ENCODE results near the gene BSPH1. TPM values are rescaled to one million over a fixed set of nuclear protein-coding genes. Genes with fewer than 3 reads are reported as not detected.
"Not testable (repeated sequence)": the region's sequence is repeated elsewhere in the genome, so short reads cannot be mapped to it uniquely, and the experiment has no call there.

Gene BSPH1
- total and polyA plus RNA-seq, 9 donors: not detected

DNA sequence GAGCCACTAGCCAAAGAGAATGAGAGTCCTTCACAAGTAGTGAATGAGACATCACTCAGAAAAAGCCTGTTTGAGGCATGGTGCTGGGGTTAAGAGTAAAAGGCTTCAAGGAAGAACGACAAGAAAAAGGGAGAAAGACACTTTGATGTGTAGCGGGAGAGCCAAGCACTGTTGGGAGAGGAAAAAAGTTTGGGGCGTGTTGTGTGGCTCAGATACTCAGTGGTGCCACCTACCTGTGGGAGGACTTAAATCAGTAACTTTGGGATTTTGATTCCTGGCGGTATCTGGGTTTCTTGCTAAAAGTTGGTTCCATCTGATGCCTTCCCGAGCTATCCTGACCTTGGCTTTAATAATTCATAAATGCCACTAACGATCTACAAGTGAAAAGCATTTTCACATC, 14.8 kb upstream of the BSPH1 start:
- no peak for DNase-seq
- Histone ChIP-seq H3K4me3 (ENCODE audit: low read length) (no peak overlapping the region), H3K36me3 (ENCODE audit: control insufficient read depth, insufficient read depth, low read length) (no peaks in the 10 kb centered on the region), H3K27ac (ENCODE audit: low read length) (no peak overlapping the region), H3K4me1 (ENCODE audit: control insufficient read depth, insufficient read depth, low read length) (no peaks in the 10 kb centered on the region), H3K27me3 (ENCODE audit: control insufficient read depth, insufficient read depth, low read length) (no peaks in the 10 kb centered on the region), H3K9me3 (replicated peaks; ENCODE audit: control insufficient read depth, low read depth, low read length) (no peaks in the 10 kb centered on the region)
- 65% methylated on average over 4 of the region's 6 CpGs for WGBS (ENCODE audit: insufficient coverage)

GRCh38 chr19:48004236-48004635, 12.3 kb upstream of the BSPH1 start:
- WGBS (ENCODE audit: insufficient coverage): 58% methylated on average over 6 of the region's 6 CpGs
- Histone ChIP-seq H3K36me3 (ENCODE audit: control insufficient read depth, insufficient read depth, low read length) (no peaks in the 10 kb centered on the region), H3K4me1 (ENCODE audit: control insufficient read depth, insufficient read depth, low read length) (no peaks in the 10 kb centered on the region), H3K9me3 (replicated peaks; ENCODE audit: control insufficient read depth, low read depth, low read length) (no peaks in the 10 kb centered on the region), H3K4me3 (ENCODE audit: low read length) (no peak overlapping the region), H3K27ac (ENCODE audit: low read length) (no peak overlapping the region), H3K27me3 (ENCODE audit: control insufficient read depth, insufficient read depth, low read length) (no peaks in the 10 kb centered on the region)
- no peak for DNase-seq

- H3K9me3 ChIP-seq (replicated peaks; ENCODE audit: control insufficient read depth, low read depth, low read length): no peaks in the 10 kb centered on the region
- H3K36me3 ChIP-seq (ENCODE audit: control insufficient read depth, insufficient read depth, low read length): no peaks in the 10 kb centered on the region
- no peaks in the 10 kb centered on the region for H3K27me3 ChIP-seq (ENCODE audit: control insufficient read depth, insufficient read depth, low read length)
- no peaks in the 10 kb centered on the region for H3K4me1 ChIP-seq (ENCODE audit: control insufficient read depth, insufficient read depth, low read length)
- no peak overlapping the region for H3K4me3 ChIP-seq (ENCODE audit: low read length)
- 69% methylated on average over 3 of the region's 6 CpGs for WGBS (ENCODE audit: insufficient coverage)
- DNase-seq: no peak
- no peak overlapping the region for H3K27ac ChIP-seq (ENCODE audit: low read length)
These were observed 8.9 kb upstream of the BSPH1 start for GRCh38 chr19:48000846-48001245.

DNA sequence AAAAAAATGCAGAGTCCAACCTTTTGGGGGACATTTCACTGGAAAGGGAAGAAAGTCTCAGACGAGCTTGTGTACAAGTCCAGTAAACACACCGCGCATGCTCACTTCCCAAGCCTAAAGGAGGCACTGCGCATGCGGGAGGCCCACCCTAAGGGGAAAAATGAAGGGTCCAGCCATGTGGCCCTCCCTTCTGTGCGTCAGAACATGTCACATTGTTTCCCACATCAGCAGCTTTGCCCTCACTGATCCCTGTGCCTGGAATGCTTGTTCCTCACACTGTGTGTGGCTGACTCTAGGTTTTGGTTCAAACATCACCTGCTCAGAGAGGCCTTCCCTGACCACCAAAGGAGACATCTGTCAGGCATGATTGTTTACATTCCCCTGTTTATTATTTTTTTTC, 6.8 kb upstream of the BSPH1 start:
- no peaks in the 10 kb centered on the region for H3K4me1 ChIP-seq (ENCODE audit: control insufficient read depth, insufficient read depth, low read length)
- H3K36me3 ChIP-seq (ENCODE audit: control insufficient read depth, insufficient read depth, low read length): no peaks in the 10 kb centered on the region
- H3K9me3 ChIP-seq (replicated peaks; ENCODE audit: control insufficient read depth, low read depth, low read length): no peaks in the 10 kb centered on the region
- DNase-seq: no peak
- H3K27ac ChIP-seq (ENCODE audit: low read length): no peak overlapping the region
- 85% methylated on average over 5 of the region's 6 CpGs for WGBS (ENCODE audit: insufficient coverage)
- no peaks in the 10 kb centered on the region for H3K27me3 ChIP-seq (ENCODE audit: control insufficient read depth, insufficient read depth, low read length)
- no peak overlapping the region for H3K4me3 ChIP-seq (ENCODE audit: low read length)

DNA sequence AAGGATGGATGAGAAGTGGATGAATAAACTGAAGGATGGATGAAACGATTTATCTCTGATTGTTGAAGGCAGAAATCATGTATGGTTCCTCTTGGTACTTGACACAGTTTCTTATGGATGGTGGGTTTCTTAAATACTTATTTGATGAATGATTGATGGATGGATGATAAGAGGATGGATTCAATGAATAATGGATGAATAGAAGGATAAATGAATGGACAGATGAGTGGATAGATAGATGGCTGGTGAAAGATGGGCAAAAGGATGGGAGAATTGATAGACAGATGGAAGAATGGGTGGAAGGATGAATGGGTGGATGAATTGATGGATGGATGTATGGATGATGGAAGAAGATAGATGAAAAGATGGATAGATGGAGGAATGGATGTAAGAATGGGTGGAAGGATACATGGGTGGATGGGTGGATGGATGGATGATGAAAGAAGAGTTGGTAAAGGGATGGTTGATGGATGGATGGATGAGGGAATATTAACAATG, 4.3 kb upstream of the BSPH1 start:
- WGBS (ENCODE audit: insufficient coverage): 62% methylated on average over 1 of the region's 1 CpG
- no peaks in the 10 kb centered on the region for H3K27me3 ChIP-seq (ENCODE audit: control insufficient read depth, insufficient read depth, low read length)
- no peaks in the 10 kb centered on the region for H3K9me3 ChIP-seq (replicated peaks; ENCODE audit: control insufficient read depth, low read depth, low read length)
- no peak for DNase-seq
- no peak overlapping the region for H3K4me3 ChIP-seq (ENCODE audit: low read length)
- H3K27ac ChIP-seq (ENCODE audit: low read length): no peak overlapping the region
- no peaks in the 10 kb centered on the region for H3K36me3 ChIP-seq (ENCODE audit: control insufficient read depth, insufficient read depth, low read length)
- no peaks in the 10 kb centered on the region for H3K4me1 ChIP-seq (ENCODE audit: control insufficient read depth, insufficient read depth, low read length)

- Histone ChIP-seq H3K9me3 (replicated peaks; ENCODE audit: control insufficient read depth, low read depth, low read length) (no peaks in the 10 kb centered on the region), H3K4me1 (ENCODE audit: control insufficient read depth, insufficient read depth, low read length) (no peaks in the 10 kb centered on the region), H3K4me3 (ENCODE audit: low read length) (no peak within 1 kb of the TSS), H3K27ac (ENCODE audit: low read length) (no peak within 1 kb of the TSS), H3K27me3 (ENCODE audit: control insufficient read depth, insufficient read depth, low read length) (no peaks in the 10 kb centered on the region), H3K36me3 (ENCODE audit: control insufficient read depth, insufficient read depth, low read length) (no peaks in the 10 kb centered on the region)
- WGBS (ENCODE audit: insufficient coverage): 26% methylated on average over 4 of the region's 5 CpGs
- no peak for DNase-seq
These were observed 2.3 kb upstream of the BSPH1 start, which contains the start of gene ELSPBP1 for GRCh38 chr19:47994209-47994802. Gene ELSPBP1 (plus strand): TSS chr19:47994632. CDS start chr19:48008668, 14,036 bp downstream.

- Histone ChIP-seq H3K4me3 (ENCODE audit: low read length) (no peak overlapping the region), H3K27ac (ENCODE audit: low read length) (no peak overlapping the region), H3K4me1 (ENCODE audit: control insufficient read depth, insufficient read depth, low read length) (no peaks in the 10 kb centered on the region), H3K27me3 (ENCODE audit: control insufficient read depth, insufficient read depth, low read length) (peaks cover 2% of the 10 kb centered on the region), H3K9me3 (replicated peaks; ENCODE audit: control insufficient read depth, low read depth, low read length) (no peaks in the 10 kb centered on the region), H3K36me3 (ENCODE audit: control insufficient read depth, insufficient read depth, low read length) (no peaks in the 10 kb centered on the region)
- 47% methylated on average over 10 of the region's 10 CpGs for WGBS (ENCODE audit: insufficient coverage)
- no peak for DNase-seq
These were observed 670 bp downstream of the BSPH1 start for GRCh38 chr19:47991191-47991808.

DNA sequence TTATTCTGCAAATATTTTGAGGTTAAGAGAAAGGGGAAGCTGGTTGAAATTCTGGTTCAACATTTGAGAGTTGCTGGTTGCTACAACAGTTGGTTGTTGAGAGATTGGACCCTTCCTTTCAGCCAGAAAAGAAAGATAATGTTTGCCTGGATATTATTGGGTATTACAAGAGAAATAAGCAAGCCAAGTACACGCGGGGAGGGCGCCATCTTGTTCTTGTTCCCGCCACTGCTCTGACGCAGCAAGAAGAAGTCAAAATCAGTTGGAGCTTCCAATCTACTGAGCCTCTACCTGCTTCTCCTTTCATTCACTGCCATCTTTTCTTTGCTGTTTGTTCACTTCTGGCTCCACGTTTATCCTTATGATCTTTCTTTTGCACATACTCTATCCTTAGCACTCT, 18.4 kb downstream of the BSPH1 start:
- WGBS (ENCODE audit: insufficient coverage): 76% methylated on average over 5 of the region's 6 CpGs
- Histone ChIP-seq H3K4me1 (ENCODE audit: control insufficient read depth, insufficient read depth, low read length) (no peaks in the 10 kb centered on the region), H3K9me3 (replicated peaks; ENCODE audit: control insufficient read depth, low read depth, low read length) (no peaks in the 10 kb centered on the region), H3K36me3 (ENCODE audit: control insufficient read depth, insufficient read depth, low read length) (no peaks in the 10 kb centered on the region), H3K27me3 (ENCODE audit: control insufficient read depth, insufficient read depth, low read length) (no peaks in the 10 kb centered on the region), H3K27ac (ENCODE audit: low read length) (no peak overlapping the region), H3K4me3 (ENCODE audit: low read length) (no peak overlapping the region)
- DNase-seq: no peak

DNA sequence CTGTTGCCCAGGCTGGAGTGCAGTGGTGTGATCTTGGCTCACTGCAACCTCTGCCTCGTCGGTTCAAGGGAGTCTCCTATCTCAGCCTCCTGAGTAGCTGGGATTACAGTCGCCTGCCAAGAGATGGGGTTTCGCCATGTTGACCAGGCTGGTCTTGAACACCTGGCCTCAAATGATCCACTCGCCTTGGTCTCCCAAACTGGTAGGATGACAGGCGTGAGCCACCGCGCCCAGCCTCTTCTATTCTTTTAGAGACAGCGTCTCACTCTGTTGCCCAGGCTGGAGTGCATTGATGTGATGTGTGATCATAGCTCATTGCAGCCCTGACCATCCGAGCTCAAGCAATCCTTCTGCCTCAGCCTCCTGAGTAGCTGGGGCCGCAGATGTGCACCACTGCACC, 36.0 kb downstream of the BSPH1 start:
- 79% methylated on average over 6 of the region's 11 CpGs for WGBS (ENCODE audit: insufficient coverage)

GRCh38 chr19:47952132-47952531, 39.8 kb downstream of the BSPH1 start:
- WGBS (ENCODE audit: insufficient coverage): no CpG with 5 or more reads among the region's 21 CpGs
- not testable (repeated sequence) for H3K27me3 ChIP-seq (ENCODE audit: control insufficient read depth, insufficient read depth, low read length); H3K27ac ChIP-seq (ENCODE audit: low read length); DNase-seq; H3K4me3 ChIP-seq (ENCODE audit: low read length); H3K36me3 ChIP-seq (ENCODE audit: control insufficient read depth, insufficient read depth, low read length); H3K4me1 ChIP-seq (ENCODE audit: control insufficient read depth, insufficient read depth, low read length); H3K9me3 ChIP-seq (replicated peaks; ENCODE audit: control insufficient read depth, low read depth, low read length)

More for the DNA sequence above, 36.0 kb downstream of the BSPH1 start:
- H3K36me3 ChIP-seq (ENCODE audit: control insufficient read depth, insufficient read depth, low read length); H3K9me3 ChIP-seq (replicated peaks; ENCODE audit: control insufficient read depth, low read depth, low read length); H3K27me3 ChIP-seq (ENCODE audit: control insufficient read depth, insufficient read depth, low read length); DNase-seq; H3K4me1 ChIP-seq (ENCODE audit: control insufficient read depth, insufficient read depth, low read length); H3K27ac ChIP-seq (ENCODE audit: low read length); H3K4me3 ChIP-seq (ENCODE audit: low read length): not testable (repeated sequence)

Data from muscle of leg (tissue), 11 donors.